Measurements from ENCODE around the gene CCDC57.

CCDC57 gene

DNA sequence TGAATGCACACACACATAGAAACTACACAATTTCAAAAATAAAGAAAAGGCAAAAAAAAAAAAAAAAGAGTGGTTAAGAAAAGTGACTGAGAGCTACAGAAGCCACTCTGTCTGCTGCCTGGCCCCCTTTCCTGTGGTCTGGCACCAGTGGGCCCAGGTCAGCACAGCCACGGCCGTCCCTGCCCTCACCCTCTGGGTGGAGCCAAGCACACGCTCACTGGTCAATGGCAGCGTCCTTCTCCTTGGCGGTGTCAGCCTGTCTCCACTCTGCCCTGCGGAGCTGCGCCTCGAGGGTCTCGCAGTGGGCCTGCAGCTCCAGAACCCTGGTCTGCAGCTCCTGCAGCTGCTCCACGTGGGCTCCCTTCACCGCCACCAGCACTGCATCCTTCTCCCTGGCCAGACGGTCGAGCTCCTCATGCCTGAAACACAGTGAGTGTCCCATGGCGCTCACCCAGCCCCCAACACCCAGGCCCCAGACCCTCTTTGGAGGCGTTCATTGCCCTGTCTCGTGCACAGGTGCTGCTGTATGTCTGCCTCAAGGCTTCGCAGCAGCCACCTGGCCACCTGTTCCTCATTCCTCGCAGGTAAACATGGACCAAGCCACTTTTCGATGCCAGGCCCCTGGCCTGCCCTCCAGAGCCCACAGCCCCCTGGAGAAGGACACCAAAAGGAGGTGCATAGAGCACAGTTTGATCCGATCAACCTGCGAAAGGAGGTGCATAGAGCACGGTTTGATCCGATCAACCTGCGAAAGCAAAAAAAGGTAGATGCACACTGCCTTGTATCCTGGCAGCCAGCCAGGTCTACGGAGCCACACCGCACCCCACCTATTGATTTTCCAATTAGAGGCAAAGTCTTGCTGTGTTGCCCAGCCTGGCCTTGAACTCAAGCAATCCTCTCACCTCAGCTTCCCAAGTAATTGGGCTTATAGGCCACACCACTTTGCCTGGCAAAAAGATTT lies 24.4 kb downstream of the CCDC57 start:
- H3K36me3 ChIP-seq (ENCODE audit: insufficient read depth, low read length) = peaks cover 43% of the 10 kb centered on the region
- H2AFZ ChIP-seq (ENCODE audit: low read depth, low read length) = no peak overlapping the region
- H3K9ac ChIP-seq (ENCODE audit: low read depth, low read length) = no peak overlapping the region
- no peaks in the 10 kb centered on the region for H4K20me1 ChIP-seq (ENCODE audit: insufficient read depth, low read length)
- ATAC-seq (ENCODE audit: insufficient read depth, low read depth) (no peak), DNase-seq (no peak)
- H3K4me3 ChIP-seq (ENCODE audit: low read depth in 1 of 2, low read length in 2 of 2) = no peak overlapping the region
- H3K27ac ChIP-seq (ENCODE audit: low read length) = no peak overlapping the region
- H3K27me3 ChIP-seq (ENCODE audit: insufficient read depth, low read length, poor library complexity) = no peaks in the 10 kb centered on the region
- no peaks in the 10 kb centered on the region for H3K79me2 ChIP-seq (ENCODE audit: insufficient read depth, low read length)
- H3K4me1 ChIP-seq (ENCODE audit: insufficient read depth, low read length) = no peaks in the 10 kb centered on the region
- no peak for TF ChIP-seq EZH2 (IDR thresholded peaks at IDR 0.05; ENCODE audit: borderline replicate concordance, low read depth, low read length, severe bottlenecking)
- TF ChIP-seq, protein P1, sequence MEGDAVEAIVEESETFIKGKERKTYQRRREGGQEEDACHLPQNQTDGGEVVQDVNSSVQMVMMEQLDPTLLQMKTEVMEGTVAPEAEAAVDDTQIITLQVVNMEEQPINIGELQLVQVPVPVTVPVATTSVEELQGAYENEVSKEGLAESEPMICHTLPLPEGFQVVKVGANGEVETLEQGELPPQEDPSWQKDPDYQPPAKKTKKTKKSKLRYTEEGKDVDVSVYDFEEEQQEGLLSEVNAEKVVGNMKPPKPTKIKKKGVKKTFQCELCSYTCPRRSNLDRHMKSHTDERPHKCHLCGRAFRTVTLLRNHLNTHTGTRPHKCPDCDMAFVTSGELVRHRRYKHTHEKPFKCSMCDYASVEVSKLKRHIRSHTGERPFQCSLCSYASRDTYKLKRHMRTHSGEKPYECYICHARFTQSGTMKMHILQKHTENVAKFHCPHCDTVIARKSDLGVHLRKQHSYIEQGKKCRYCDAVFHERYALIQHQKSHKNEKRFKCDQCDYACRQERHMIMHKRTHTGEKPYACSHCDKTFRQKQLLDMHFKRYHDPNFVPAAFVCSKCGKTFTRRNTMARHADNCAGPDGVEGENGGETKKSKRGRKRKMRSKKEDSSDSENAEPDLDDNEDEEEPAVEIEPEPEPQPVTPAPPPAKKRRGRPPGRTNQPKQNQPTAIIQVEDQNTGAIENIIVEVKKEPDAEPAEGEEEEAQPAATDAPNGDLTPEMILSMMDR (IDR thresholded peaks at IDR 0.05; ENCODE audit: borderline replicate concordance, extremely low read depth, low read length, poor library complexity, severe bottlenecking) = no peak
- H3K9me3 ChIP-seq (ENCODE audit: insufficient read depth, low read length, severe bottlenecking) = no peaks in the 10 kb centered on the region
- H3K4me2 ChIP-seq (ENCODE audit: insufficient read depth, low read length) = no peak overlapping the region

DNA sequence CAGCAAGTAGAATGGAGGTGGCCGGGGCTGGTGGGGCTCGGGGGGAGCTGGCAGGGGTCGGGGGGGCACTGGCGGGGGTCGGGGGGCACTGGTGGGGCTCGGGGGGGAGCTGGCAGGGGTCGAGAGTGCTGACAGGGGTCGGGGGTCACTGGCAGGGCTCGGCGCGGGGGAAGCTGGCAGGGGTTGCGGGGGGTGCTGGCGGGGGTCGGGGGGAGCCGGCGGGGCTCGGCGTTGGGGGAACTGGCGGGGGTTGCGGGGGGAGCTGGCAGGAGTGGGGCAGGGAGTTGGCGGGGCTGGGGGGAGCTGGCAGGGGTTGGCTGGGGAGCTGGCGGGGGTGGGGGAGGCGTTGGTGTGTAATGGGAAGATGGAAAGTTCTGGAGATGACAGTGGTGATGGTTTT lies 25.1 kb downstream of the CCDC57 start:
- Histone ChIP-seq H3K27ac (ENCODE audit: low read length) (no peak overlapping the region), H3K9me3 (ENCODE audit: insufficient read depth, low read length, severe bottlenecking) (no peaks in the 10 kb centered on the region), H4K20me1 (ENCODE audit: insufficient read depth, low read length) (no peaks in the 10 kb centered on the region), H2AFZ (ENCODE audit: low read depth, low read length) (no peak overlapping the region), H3K79me2 (ENCODE audit: insufficient read depth, low read length) (no peaks in the 10 kb centered on the region), H3K4me1 (ENCODE audit: insufficient read depth, low read length) (no peaks in the 10 kb centered on the region), H3K27me3 (ENCODE audit: insufficient read depth, low read length, poor library complexity) (no peaks in the 10 kb centered on the region), H3K4me2 (ENCODE audit: insufficient read depth, low read length) (no peak overlapping the region), H3K4me3 (ENCODE audit: low read depth in 1 of 2, low read length in 2 of 2) (no peak overlapping the region), H3K9ac (ENCODE audit: low read depth, low read length) (no peak overlapping the region), H3K36me3 (ENCODE audit: insufficient read depth, low read length) (peaks cover 41% of the 10 kb centered on the region)
- DNase-seq (no peak), ATAC-seq (ENCODE audit: insufficient read depth, low read depth) (no peak)
- TF ChIP-seq, protein P1 (IDR thresholded peaks at IDR 0.05; ENCODE audit: borderline replicate concordance, extremely low read depth, low read length, poor library complexity, severe bottlenecking) = no peak
- no peak for TF ChIP-seq EZH2 (IDR thresholded peaks at IDR 0.05; ENCODE audit: borderline replicate concordance, low read depth, low read length, severe bottlenecking)

DNA sequence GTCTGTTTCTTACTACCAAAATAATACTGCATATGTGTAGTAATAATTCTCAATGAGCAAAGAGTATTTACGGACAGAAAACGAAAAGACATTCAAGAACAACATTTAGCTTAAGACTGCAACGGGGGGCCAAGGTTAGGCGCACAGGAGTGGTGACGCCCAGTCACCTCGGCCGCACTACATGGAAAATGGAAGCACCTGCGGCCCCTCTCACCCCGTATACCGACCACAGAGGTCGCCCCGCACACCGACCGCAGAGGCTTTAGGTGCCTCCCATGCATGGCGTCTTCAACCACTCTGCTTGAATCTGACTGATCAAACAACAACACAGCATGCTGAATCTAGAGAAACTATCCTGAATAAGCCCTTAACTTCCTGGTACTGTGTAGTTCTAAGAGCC lies 26.4 kb downstream of the CCDC57 start:
- TF ChIP-seq, protein P1 (IDR thresholded peaks at IDR 0.05; ENCODE audit: borderline replicate concordance, extremely low read depth, low read length, poor library complexity, severe bottlenecking) = no peak
- TF ChIP-seq EZH2 (IDR thresholded peaks at IDR 0.05; ENCODE audit: borderline replicate concordance, low read depth, low read length, severe bottlenecking) = no peak
- no peak overlapping the region for H3K4me3 ChIP-seq (ENCODE audit: low read depth in 1 of 2, low read length in 2 of 2)
- H2AFZ ChIP-seq (ENCODE audit: low read depth, low read length) = no peak overlapping the region
- no peak overlapping the region for H3K27ac ChIP-seq (ENCODE audit: low read length)
- H3K36me3 ChIP-seq (ENCODE audit: insufficient read depth, low read length) = peaks cover 39% of the 10 kb centered on the region
- ATAC-seq (ENCODE audit: insufficient read depth, low read depth) (no peak), DNase-seq (no peak)
- no peaks in the 10 kb centered on the region for H3K79me2 ChIP-seq (ENCODE audit: insufficient read depth, low read length)
- no peaks in the 10 kb centered on the region for H3K9me3 ChIP-seq (ENCODE audit: insufficient read depth, low read length, severe bottlenecking)
- H3K4me1 ChIP-seq (ENCODE audit: insufficient read depth, low read length) = no peaks in the 10 kb centered on the region
- H3K4me2 ChIP-seq (ENCODE audit: insufficient read depth, low read length) = no peak overlapping the region
- H4K20me1 ChIP-seq (ENCODE audit: insufficient read depth, low read length) = no peaks in the 10 kb centered on the region
- no peaks in the 10 kb centered on the region for H3K27me3 ChIP-seq (ENCODE audit: insufficient read depth, low read length, poor library complexity)
- H3K9ac ChIP-seq (ENCODE audit: low read depth, low read length) = no peak overlapping the region
